HG03575 (cell line): Measurements from ENCODE around the gene MUSK.

Source experiments
- ATAC-seq: cut with Tn5 transposase; IDR thresholded peaks from one replicate; pipeline ENCODE4 v1.9.1; 2021; ENCODE audit not compliant: unreplicated experiment, insufficient number of reproducible peaks, low FRiP score; ENCODE audit errors: extremely low read depth

Gene MUSK

DNA sequence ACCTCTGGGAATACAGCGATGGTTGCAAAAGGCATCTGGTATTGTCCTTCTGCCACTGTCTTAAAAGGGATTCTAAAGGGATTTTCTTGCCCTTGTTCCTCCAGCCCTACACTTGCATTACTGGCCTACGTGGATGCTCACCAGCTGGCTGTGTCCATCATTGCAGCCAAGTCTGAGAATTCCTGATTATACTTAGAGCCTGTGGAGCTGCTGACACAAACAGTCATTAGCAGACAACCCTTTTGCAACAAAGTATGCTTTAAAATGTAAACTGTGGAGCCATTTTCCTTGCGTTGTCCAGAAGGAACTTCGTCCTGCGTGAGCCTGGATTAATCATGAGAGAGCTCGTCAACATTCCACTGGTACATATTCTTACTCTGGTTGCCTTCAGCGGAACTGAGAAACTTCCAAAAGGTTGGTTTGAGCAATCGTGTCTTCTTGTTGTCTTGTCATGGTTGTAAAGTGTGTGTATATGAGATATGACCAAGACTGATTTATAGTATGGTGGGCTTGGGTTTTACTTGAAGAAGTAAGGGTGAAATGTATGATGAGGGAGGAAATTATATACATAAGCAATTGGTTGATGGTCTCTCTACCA lies at the start of gene MUSK:
TSS of gene MUSK (plus strand) at position 222 of the 598 bp plus-strand sequence. CDS start at position 336, 114 bp downstream.
- no peak for ATAC-seq

DNA sequence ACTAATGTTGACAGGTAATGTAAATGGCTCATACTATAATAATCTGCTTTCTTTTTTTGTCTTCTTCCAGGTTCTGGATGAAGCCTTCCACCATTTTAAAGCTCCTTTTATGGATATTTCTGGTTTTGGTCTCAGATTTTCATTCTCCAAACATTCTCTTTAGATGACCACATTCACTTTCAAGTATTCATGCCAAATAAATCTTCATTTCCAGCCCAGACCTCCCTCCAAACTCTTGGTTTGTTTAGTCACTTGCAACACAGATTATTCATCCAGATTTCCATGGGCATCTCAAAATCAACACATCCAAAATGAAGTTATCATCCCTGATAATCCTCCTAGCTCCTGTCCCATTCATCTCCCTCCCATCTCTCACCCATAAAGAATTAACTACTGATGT lies 48.8 kb upstream of the MUSK start:
- no peak for ATAC-seq

DNA sequence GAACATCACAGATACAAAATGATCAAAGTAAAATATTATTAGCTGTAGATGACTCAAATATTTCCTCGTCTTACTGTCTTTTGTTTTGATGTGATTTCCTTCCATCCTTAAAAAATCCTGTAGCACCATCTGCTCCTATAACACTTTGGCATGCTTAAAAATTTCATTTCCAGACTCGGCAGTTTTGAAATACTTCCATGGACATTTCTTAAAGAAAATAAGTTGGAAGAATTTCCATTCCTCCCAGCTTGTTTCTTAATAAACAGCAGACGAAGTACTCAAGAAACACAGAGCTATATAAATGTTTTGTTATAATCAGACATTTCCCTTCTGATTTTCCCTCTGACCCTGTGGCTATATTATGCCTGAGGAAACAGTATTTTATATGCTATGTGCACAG lies 47.9 kb upstream of the MUSK start:
- no peak for ATAC-seq

DNA sequence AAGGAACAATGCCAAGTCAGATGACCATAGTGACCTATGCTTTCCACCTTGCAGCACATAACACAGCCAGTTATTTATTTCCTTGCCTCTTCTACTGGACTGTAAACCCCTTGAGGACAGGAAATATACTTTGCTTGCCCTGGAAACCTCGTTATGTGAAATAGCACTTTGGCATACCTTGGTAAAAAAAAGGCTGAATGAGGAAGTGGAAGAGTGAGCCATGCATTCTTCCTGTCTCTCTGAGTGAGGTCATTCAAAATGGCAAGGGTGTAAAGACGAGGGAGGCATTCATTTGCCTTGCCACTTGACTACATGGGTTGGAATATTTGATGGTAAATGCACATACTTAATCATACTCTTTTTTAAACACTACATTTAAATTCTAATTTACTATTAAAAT lies 46.2 kb upstream of the MUSK start:
- no peak for ATAC-seq

DNA sequence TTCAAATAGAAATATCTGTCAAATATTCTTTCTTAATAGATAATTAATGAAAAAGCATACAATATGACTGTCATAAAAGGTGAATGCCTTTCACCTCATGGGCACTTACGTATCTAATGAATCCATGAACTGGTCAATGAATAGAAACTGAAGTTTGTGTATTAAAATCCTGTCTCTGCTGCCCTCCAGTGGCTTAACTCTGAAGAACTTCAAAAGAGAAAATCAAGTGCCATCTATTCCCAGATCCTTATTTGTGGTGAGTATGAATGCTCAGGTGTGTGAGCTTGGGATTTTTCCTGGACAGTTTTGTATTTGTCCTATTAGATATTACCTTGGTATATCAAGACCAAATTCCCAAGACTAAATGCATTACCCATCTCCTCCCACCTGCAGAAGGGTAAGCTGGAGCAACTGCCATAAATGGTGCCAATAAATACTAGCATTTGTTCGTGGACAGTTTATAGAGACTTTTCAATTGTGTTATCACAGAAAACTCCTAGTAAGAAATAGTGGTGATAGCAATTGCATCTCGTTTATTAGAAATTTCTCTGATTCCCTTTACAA lies 45.0 kb upstream of the MUSK start:
- ATAC-seq: no peak

DNA sequence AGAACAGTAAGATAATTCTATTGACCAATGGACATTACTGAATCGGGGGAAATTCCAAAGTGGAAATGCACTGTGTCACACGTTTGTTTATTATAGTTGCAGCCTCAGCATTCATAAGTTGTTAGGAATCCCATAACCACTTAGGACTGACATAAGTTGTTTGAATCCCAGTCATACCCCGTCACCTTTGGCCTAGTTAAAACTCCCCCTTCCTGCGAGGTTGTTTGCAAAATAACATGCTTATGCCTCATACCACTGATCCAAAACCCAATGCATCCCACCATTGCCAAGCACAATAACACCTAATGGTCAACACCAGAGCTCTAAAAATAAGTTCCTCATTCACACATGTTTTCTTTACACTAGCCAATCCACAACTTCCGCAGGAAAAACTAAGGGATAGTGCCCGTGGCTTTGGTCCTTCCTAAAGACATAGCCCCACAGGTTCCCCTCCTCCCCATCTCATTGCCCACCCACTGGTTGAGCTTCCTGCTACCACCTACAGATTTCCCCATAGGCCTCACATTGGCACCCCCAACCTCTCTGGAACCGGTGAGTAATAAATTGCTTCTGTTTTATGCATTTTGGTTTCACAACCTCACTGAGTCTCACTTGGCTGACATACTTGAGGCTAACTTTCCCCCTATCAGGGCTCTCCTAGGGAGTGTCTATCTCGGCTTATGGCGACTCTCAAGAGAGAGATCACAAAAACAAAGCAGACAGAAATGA lies 42.3 kb upstream of the MUSK start:
- peak; percentile 96 for ATAC-seq

DNA sequence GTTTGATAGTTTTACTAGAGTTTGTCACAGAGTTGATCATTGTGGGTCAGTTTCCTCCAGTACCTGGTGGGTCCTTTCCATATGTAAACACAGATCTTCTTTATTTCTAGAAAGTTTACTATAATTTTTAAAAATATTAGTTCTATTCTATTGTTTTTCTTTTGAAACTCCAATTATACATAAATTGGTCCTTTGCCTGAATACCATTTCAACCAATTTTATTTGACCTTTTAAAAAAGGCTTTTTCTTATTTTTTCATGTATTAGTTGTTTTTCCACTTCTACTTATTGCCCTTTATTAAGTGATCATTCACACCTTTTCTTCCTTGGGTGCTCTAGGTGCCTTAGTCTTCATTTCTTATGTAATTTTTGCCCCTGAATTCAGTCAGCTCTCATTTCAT lies 33.0 kb upstream of the MUSK start:
- no peak for ATAC-seq

DNA sequence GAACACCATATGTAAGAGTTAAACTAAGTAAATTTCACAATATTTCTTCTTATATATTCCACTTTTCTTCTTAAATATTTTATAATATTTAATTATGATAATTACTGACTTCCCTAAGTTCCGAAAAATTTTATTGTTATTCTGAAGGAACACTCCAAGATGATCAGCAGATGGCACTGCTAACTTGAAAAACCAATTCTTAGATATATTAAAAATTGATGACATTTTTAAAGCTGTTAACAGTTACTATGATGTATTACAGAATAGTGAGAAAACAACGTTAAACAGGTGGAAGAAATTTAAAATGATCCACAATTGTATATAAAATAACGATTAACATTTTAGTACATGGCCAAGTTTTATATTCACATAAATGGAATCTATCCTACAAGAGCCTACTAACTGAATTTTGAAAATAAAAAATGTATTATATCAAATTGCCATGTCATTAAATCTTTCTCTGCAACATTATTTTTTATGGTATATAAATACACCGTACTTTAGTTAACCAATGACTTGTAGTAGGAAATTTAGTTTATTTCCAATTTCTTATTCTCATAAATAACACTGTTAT lies 30.1 kb upstream of the MUSK start:
- no peak for ATAC-seq

DNA sequence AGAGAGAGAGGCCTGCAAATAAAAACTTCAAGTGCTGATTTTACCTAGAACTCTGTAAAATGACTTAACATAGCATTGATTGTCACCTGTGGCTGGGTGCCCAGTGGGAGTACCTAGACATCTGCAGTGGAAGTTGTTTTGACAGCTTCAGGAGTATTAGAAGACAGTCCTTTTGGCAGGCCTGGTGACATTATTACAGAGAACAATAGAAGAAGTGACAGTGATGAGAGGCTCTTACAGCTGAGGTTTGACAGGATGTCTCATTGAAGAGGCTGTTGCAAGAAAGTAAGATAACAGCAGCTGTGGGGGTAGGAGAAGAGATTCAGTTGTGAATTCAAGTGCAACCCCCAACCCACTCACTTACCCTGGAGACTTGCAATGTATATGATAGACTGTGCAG lies 27.9 kb upstream of the MUSK start:
- ATAC-seq: no peak

DNA sequence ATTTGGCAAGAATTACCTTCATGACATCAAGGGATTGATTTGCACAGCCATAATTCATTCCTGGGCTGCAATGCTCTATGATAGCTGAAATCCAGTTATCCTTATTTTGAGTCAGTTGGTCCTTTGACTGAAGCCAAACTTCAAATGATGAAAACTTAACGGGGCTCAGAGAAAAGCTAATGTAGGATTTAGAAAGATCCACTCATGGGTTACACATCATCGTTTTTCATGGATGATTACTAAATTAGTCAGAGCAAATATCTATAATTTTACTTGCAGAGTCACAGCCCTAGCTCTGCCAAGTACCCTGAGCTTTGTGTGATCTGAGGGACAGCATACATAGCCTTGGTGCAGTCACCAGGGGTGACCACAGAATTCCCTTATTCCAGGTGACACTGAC lies 27.3 kb upstream of the MUSK start:
- no peak for ATAC-seq

DNA sequence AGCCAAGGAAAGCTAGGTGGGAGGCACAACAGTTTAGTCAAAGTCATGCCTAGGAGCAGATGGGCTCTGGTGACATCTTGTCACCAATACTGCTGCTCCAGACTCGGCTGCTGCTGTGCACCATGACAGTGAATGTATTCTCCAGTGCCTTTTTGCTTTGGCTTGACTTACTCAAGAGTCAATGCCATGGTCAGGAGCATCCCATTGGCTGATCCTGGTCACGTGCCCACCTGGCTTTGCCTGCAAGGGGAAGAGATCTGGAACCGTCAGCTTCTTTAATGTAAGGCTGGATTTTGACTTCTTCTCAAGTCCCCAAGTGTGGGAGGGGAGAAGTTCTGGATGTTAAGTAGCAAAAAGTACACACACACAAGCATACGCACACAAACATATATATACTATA lies 19.9 kb upstream of the MUSK start:
- ATAC-seq: no peak

DNA sequence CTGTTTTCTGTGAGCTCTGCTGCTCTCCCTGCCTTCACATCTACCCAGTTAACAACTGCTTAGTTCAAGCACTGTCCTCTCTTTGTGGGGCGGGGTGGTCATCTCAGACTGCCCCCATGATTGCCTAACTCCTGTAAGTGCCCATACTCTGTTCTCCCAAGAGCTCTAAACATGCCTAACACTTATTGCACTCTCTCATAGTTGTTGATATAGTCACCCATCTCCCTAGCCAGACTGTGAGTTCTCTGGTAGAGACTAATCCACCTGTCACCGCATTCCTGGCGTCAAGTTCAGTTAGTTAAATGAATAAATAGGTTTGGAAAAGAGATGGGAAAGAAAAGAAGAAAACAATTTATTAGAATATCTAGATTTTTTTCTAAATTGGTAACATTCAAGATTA lies 18.3 kb upstream of the MUSK start:
- no peak for ATAC-seq

DNA sequence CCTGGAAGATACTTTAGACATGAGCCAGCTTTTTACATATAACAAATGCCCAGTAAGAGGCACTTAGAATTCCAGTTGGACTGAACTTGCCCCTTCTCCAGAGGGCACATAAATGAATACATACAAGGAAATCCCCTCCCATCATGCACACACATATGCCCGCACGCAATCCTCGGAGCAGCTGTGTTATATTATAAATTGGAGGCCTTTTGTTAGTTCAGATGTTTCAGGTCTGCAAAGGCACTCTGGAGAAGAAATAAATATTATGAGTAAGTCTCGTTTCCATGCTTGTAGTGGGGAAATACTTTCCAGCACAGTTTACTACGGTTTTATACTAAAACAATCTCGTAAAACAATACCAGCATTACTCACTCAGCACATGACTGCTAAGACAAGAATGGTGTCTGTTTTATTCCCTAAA lies 17.6 kb upstream of the MUSK start:
- ATAC-seq: no peak

DNA sequence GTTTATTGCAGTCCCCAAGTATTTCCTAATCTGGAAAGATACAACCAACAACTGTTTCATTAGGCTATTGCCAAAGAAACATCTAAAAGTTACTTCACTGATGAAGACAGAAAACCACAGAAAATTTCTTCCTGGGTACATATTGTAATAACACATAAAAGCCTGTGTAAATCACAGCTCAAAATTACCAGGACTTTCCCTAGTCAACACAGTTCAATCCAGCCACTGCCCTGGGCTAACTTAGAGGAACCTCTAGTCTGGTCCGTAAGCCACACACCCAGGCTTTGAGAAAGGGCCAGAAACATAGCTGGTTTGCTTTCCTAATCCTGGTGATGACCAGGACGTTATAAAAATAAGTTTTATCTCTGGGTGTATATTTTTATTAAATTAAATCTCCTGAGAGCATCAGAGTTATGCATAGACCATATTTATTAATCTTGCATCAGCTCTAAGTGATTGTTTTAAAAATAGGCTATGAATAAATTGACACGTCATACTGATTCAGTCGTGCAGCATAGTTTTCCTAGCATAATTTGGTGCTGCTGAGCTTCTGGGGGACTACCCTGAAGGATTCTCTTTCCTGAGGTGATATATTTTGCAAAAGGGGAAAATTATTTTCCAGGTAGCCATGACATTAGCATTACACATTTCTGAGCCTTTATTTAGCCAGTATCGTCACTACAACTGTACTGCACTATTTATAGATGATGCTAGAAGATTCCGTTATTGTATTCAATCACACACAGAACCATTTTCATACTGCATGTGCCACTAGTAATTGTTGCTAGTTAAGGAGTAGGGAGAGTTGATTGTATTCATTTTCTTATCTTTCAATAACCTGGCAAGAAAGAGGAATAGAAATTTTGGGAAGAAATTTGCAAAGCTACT lies 12.6 kb upstream of the MUSK start:
- no peak for ATAC-seq

DNA sequence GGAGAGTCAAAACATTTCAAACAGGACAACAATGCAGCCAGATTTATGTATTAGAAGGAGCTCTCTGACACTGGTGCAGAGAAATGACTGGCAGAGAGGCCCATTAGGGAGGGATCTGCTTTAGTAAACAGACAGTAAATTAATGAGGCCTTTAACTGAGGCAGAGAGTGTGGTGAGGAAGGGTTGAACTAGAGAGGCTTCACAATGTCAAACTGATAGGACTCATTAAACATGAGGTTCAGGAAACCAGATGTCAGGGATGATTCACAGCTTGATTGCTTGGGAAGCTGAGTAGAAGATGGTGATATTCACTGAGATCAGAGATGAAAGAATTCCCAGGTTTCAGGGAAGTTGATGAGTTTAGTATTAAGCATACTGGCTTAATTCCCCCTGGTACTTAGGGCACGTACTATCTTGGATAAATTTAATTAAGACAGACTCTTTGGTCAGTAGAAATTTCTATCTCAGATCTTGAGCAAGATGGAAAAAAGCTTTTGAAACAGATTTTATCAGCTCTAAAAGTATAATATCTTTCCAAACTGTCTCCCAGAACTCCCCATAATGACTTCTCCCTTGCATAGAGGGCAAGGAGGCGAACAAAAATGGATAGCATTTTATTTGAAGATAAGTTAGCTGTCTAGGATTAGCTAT lies 8.6 kb upstream of the MUSK start:
- ATAC-seq: no peak

DNA sequence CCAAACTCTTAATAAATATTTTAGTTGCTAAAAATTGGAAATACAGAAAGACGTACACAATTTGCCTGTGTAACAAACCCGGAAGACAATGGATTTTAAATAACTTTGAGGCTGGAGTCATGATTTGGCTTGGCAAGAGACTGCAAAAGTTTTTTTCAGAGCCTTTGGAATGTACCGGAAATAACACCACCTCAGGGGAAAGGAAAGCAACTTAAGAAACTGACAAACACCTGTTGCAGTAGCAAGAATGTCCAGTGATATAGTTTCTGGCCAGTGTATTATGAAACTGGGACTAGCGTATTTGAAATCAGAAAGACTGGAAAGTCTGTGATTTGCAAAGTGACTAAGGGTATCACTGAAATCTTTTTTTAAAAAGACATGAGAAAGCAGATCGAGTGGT lies 842 bp downstream of the MUSK start:
- ATAC-seq: no peak

DNA sequence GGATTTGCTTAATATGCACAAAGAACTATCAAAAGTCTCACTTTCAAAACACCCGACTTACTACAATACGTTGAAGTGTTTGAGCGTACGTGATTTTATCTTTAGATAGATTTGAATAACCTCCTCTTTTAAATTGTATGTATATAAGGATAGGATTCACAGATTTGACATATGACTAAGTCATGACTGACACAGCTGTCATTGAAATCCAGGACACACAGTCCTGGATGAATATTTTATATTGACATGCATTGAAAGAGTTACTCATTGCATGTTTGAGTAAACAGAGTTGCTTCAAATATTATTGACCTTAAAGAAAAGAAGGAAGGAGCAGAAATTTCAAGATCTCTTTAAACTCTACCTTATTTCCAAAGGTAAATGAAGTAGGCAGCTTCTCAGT lies 3.3 kb downstream of the MUSK start:
- no peak for ATAC-seq

DNA sequence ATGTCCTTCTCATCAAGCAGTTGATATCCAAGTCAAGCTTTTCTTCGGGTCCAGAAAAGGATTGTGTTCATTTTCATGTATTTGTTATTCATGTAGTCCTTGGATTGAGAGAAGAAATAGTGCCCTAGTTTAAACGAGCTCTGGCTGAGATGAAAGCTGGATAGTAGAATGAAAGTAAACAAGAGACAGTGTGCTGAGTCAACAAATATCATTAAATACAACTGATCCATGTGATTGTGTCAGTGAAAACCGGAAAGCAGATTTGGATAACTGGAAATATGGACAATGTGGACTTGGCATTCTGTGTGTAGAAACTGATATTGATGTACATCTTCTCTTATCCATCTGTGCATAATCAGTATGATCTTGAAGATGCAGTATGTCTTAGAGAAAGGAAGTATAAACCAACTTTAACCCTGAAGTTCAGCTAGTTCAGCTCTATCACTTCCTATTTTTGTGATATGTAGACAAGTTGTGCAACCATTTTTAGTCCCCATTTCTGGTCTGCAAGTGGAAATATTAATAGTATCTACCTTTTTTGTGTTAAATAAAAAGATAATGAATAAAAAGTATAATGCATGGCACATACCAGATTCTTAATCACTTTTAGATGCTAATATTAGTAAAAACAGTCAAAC lies 4.4 kb downstream of the MUSK start:
- ATAC-seq: no peak
